Measurements from ENCODE around the gene IGF2.

Gene IGF2

GRCh38 chr11:2106583-2107209 is 32.5 kb downstream of the IGF2 start:
- no peak overlapping the region for H3K4me3 ChIP-seq (replicated peaks; ENCODE audit: insufficient read depth, low read length)
- H3K27ac ChIP-seq (replicated peaks): no peak overlapping the region
- no peak for DNase-seq (ENCODE audit: low read depth in 1 of 2, low spot score in 1 of 2)
- TF ChIP-seq, protein P1, sequence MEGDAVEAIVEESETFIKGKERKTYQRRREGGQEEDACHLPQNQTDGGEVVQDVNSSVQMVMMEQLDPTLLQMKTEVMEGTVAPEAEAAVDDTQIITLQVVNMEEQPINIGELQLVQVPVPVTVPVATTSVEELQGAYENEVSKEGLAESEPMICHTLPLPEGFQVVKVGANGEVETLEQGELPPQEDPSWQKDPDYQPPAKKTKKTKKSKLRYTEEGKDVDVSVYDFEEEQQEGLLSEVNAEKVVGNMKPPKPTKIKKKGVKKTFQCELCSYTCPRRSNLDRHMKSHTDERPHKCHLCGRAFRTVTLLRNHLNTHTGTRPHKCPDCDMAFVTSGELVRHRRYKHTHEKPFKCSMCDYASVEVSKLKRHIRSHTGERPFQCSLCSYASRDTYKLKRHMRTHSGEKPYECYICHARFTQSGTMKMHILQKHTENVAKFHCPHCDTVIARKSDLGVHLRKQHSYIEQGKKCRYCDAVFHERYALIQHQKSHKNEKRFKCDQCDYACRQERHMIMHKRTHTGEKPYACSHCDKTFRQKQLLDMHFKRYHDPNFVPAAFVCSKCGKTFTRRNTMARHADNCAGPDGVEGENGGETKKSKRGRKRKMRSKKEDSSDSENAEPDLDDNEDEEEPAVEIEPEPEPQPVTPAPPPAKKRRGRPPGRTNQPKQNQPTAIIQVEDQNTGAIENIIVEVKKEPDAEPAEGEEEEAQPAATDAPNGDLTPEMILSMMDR (IDR thresholded peaks at IDR 0.05; ENCODE audit: insufficient read depth, low read length): no peak
- TF ChIP-seq REST (IDR thresholded peaks at IDR 0.05; ENCODE audit: insufficient replicate concordance, low read depth) (no peak), GABPA (IDR thresholded peaks at IDR 0.05; ENCODE audit: low read depth) (no peak), SPI1 (IDR thresholded peaks at IDR 0.05; ENCODE audit: borderline replicate concordance, low read depth) (no peak), POLR2AphosphoS5 (IDR thresholded peaks at IDR 0.05; ENCODE audit: low read depth) (no peak)
- H3K27me3 ChIP-seq (ENCODE audit: insufficient read depth, poor library complexity, severe bottlenecking): peaks cover 3% of the 10 kb centered on the region

DNA sequence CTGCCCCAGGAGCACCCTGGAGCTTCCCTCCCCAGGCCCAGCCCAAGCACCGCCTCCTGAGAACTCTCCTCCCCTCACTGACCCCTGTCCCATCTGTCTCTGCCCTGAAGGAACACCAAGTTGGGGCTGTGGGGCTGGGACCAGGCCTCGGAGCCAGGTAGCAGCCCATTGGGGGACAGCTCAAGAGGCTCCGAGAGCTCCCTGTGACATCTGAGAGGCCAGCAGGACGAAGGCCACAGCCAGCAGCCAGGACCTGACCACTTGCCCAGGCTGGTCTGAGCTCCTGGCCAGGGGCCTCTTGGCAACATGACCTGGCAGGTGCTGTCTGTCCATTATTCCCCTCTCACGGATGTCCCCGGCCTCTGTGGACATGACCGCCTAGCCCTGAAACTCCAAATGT is 33.7 kb downstream of the IGF2 start:
- TF ChIP-seq SPI1 (IDR thresholded peaks at IDR 0.05; ENCODE audit: borderline replicate concordance, low read depth): no peak
- no peak for TF ChIP-seq POLR2AphosphoS5 (IDR thresholded peaks at IDR 0.05; ENCODE audit: low read depth)
- TF ChIP-seq, protein P1 (IDR thresholded peaks at IDR 0.05; ENCODE audit: insufficient read depth, low read length): no peak
- no peak for TF ChIP-seq GABPA (IDR thresholded peaks at IDR 0.05; ENCODE audit: low read depth)
- no peak for TF ChIP-seq REST (IDR thresholded peaks at IDR 0.05; ENCODE audit: insufficient replicate concordance, low read depth)
- no peak for DNase-seq (ENCODE audit: low read depth in 1 of 2, low spot score in 1 of 2)
- H3K4me3 ChIP-seq (replicated peaks; ENCODE audit: insufficient read depth, low read length): no peak overlapping the region
- peaks cover 3% of the 10 kb centered on the region for H3K27me3 ChIP-seq (ENCODE audit: insufficient read depth, poor library complexity, severe bottlenecking)
- H3K27ac ChIP-seq (replicated peaks): no peak overlapping the region

DNA sequence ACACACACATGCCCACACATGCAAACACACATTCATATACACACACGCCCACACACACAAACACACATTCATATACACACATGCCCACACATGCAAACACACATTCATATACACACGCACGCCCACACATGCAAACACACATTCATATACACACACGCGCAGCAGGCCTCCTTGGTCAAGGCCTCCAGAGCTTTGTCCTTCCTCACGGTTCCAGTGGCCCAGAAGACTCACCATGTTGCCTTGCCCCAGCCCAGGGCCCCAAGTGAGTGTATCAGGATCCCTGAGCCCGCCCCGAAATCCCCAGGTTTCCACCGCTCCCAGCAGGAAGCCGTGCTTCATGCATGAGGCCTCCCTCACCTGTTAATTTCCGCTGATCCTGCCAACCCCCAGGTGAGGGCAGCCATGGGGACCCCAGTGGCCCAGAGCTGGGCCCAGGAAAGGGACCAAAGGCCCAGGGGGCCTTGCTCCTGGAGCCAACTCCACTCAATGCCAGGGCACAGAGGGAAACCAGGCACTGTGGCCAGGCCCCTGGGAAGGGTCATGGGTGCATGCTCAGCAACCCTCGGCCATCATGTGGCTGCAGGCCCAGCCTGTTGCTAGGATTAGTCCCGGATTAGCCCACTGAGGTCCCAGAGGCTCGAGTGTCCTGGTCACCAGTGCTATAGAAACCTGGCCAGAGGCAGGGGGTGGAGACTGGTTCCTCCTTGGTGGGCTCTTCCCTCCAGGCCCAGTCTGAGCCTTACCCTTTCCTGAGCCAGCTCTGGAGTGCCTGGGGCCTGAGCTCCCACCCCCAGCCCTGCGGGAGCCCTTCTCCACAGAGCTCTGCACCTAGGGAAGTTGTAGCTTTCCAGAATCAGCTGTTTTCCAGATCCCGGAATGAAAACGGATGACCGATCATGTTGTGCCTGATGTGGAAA is 34.4 kb downstream of the IGF2 start:
- Histone ChIP-seq H3K27ac (replicated peaks) (no peak overlapping the region), H3K27me3 (ENCODE audit: insufficient read depth, poor library complexity, severe bottlenecking) (peaks cover 2% of the 10 kb centered on the region), H3K4me3 (replicated peaks; ENCODE audit: insufficient read depth, low read length) (no peak overlapping the region)
- no peak for TF ChIP-seq SPI1 (IDR thresholded peaks at IDR 0.05; ENCODE audit: borderline replicate concordance, low read depth)
- TF ChIP-seq, protein P1 (IDR thresholded peaks at IDR 0.05; ENCODE audit: insufficient read depth, low read length): no peak
- no peak for TF ChIP-seq REST (IDR thresholded peaks at IDR 0.05; ENCODE audit: insufficient replicate concordance, low read depth)
- no peak for TF ChIP-seq GABPA (IDR thresholded peaks at IDR 0.05; ENCODE audit: low read depth)
- no peak for TF ChIP-seq POLR2AphosphoS5 (IDR thresholded peaks at IDR 0.05; ENCODE audit: low read depth)
- no peak for DNase-seq (ENCODE audit: low read depth in 1 of 2, low spot score in 1 of 2)

Measured in HL-60 (cell line).